Sigmoid colon (tissue), 7 donors: ENCODE results near the gene ZNF512B. TPM values are rescaled to one million over a fixed set of nuclear protein-coding genes. Genes with fewer than 3 reads are reported as not detected.

Experiments used
- DNase-seq: peaks from one replicate; pipeline ENCODE4 v3.0.0-alpha.2; 2019
- H3K27ac ChIP-seq, 4 donors: fragments of 200-600 bp; sonication (generic); one replicate each; pipeline ENCODE4 v1.5.1; 2016 to 2019; ENCODE audit warnings: mild to moderate bottlenecking in 1 of 4
- H3K27me3 ChIP-seq, 3 donors: fragments of 200-600 bp; sonication (generic); one replicate each; pipeline ENCODE4 v1.5.1; 2019; ENCODE audit warnings: mild to moderate bottlenecking in 1 of 3
- H3K36me3 ChIP-seq, 4 donors: fragments of 200-600 bp; sonication (generic); one replicate each; pipeline ENCODE4 v1.5.1; 2016 to 2019
- H3K4me1 ChIP-seq, 4 donors: fragments of 200-600 bp; sonication (generic); one replicate each; pipeline ENCODE4 v1.5.1; 2017 to 2019
- H3K4me3 ChIP-seq, 4 donors: fragments of 200-600 bp; sonication (generic); one replicate each; pipeline ENCODE4 v1.5.1; 2017 to 2019; ENCODE audit warnings: mild to moderate bottlenecking in 2 of 4, moderate library complexity in 1 of 4
- H3K9me3 ChIP-seq, 4 donors: fragments of 200-600 bp in 3 of 4; sonication (generic) in 3 of 4; one replicate each; pipeline versions ENCODE4 v1.5.1 to v1.6.1; 2013 to 2019
- EP300 ChIP-seq, 4 donors: sonication (generic); formaldehyde crosslinking; IDR thresholded peaks; one replicate each; pipeline ENCODE4 v1.6.1; 2017; ENCODE audit warnings: antibody characterized with exemption in 4 of 4
- POLR2A ChIP-seq, 2 donors: fragments of 450-650 bp; IDR thresholded peaks; one replicate each; pipeline ENCODE4 v1.6.1; 2016; ENCODE audit warnings: antibody characterized with exemption in 2 of 2, mild to moderate bottlenecking in 2 of 2, moderate library complexity in 2 of 2
- POLR2AphosphoS5 ChIP-seq, 4 donors: sonication (generic); formaldehyde crosslinking; IDR thresholded peaks; one replicate each; pipeline ENCODE4 v1.6.1; 2017; ENCODE audit warnings: antibody characterized with exemption in 4 of 4
- WGBS, 2 donors: extraction: QIAGEN DNeasy Blood & Tissue Kit; methylation state at CpG; one replicate each; pipeline ENCODE4 v1.1.7; 2013; 5-methylcytosine and 5-hydroxymethylcytosine counted together
- intact Hi-C: fragments of 100-400 bp; cut with DNase I; formaldehyde crosslinking; loops from one replicate; pipeline ENCODE4 v1.15.1; 2023
- polyA plus RNA-seq, 3 donors: library from polyadenylated mRNA; stranded (reverse); fragments of 200-250 nt; gene quantifications; one replicate each; pipeline ENCODE4 v1.2.3, GENCODE V29; 2013
- total RNA-seq, 4 donors: library from RNA; depleted of rRNA; stranded (reverse); fragments of >200 nt; gene quantifications; one replicate each; pipeline ENCODE4 v1.1.0, GENCODE V29; 2016
- TF ChIP-seq, protein P1 (sequence below), 4 experiments: fragments of 450-650 bp in 3 of 4; fragments of 200-600 bp in 1 of 4; IDR thresholded peaks; one replicate each; pipeline ENCODE4 v1.5.1; 2016 to 2019; ENCODE audit warnings: antibody characterized with exemption in 4 of 4, mild to moderate bottlenecking in 3 of 4, moderate library complexity in 2 of 4
- donor health status: healthy with polysubstance abuse.
- donor health status: Bipolar disorder and iron deficiency.
- donor health status: healthy.

The ZNF512B gene
- total and polyA plus RNA-seq, 7 donors = 0.23 to 10.8 (median 5.5) TPM

DNA sequence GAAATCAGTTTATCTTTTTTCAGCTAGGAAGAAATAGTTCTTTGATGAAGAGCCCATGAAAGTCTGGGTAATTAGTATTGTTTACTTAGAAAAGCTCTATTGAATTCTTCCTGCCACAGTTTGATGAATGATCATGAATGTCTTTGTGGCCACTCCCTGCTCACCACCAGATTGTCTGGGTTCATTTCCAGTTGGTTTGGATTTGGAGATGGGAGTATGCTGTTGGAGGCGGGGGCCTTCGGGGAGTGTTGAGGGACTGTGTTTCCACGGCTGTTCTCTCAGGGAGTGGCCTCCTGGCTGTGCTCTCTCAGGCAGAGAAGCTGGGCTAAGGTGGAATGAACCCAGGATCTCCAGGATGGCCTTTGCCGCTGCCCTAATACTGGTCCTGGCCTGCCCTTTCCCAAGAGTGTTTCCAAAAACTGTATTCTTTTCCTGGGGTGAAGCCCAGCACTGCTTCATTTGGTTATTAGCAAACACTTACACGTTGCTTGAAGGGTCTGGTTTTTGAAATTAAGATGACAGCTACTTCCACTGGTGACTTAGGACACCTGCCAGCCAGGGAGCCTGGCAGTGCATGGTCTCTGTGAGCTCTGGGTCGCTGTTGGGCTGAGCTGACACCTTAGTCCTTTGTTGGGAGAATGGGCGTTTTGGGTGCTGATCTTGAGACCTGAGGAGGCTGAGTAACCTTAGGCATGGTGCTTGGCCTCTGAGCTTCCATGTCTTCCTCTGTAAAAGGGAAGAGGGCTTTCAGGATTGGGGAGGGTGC is 34.4 kb upstream of the ZNF512B start:
- Histone ChIP-seq H3K36me3 (peaks cover 10 to 96% (median 58%) of the 10 kb centered on the region in 4 donors), H3K4me1 (no peaks in the 10 kb centered on the region), H3K9me3 (no peaks in the 10 kb centered on the region), H3K27me3 (no peaks in the 10 kb centered on the region), H3K4me3 (no peak overlapping the region), H3K27ac (no peak overlapping the region)
- no peak for DNase-seq
- no peak for TF ChIP-seq EP300 (IDR thresholded peaks at IDR 0.05)
- TF ChIP-seq, protein P1, sequence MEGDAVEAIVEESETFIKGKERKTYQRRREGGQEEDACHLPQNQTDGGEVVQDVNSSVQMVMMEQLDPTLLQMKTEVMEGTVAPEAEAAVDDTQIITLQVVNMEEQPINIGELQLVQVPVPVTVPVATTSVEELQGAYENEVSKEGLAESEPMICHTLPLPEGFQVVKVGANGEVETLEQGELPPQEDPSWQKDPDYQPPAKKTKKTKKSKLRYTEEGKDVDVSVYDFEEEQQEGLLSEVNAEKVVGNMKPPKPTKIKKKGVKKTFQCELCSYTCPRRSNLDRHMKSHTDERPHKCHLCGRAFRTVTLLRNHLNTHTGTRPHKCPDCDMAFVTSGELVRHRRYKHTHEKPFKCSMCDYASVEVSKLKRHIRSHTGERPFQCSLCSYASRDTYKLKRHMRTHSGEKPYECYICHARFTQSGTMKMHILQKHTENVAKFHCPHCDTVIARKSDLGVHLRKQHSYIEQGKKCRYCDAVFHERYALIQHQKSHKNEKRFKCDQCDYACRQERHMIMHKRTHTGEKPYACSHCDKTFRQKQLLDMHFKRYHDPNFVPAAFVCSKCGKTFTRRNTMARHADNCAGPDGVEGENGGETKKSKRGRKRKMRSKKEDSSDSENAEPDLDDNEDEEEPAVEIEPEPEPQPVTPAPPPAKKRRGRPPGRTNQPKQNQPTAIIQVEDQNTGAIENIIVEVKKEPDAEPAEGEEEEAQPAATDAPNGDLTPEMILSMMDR (IDR thresholded peaks at IDR 0.05) = no peak
- TF ChIP-seq POLR2A (IDR thresholded peaks at IDR 0.05) = no peak
- WGBS, 2 donors = 62 to 77% methylated on average over 7 of the region's 7 CpGs
- intact Hi-C loops = no loop called here

- Histone ChIP-seq H3K27ac (no peak overlapping the region), H3K27me3 (no peaks in the 10 kb centered on the region), H3K9me3 (no peaks in the 10 kb centered on the region), H3K36me3 (peaks cover 28 to 98% (median 62%) of the 10 kb centered on the region in 4 donors), H3K4me3 (no peak overlapping the region), H3K4me1 (no peaks in the 10 kb centered on the region)
- 33 to 68% methylated on average over 11 of the region's 11 CpGs for WGBS, 2 donors
- TF ChIP-seq POLR2AphosphoS5 (IDR thresholded peaks at IDR 0.05) (no peak), POLR2A (IDR thresholded peaks at IDR 0.05) (no peak), EP300 (IDR thresholded peaks at IDR 0.05) (no peak)
- TF ChIP-seq, protein P1 (IDR thresholded peaks at IDR 0.05) = no peak
- no peak for DNase-seq
- intact Hi-C loops = no loop called here
Observed at GRCh38 chr20:64001607-64002011, 31.9 kb upstream of the ZNF512B start.

- no peak for DNase-seq
- no peak for TF ChIP-seq POLR2AphosphoS5 (IDR thresholded peaks at IDR 0.05)
- no peak for TF ChIP-seq EP300 (IDR thresholded peaks at IDR 0.05)
- no peak for TF ChIP-seq POLR2A (IDR thresholded peaks at IDR 0.05)
- TF ChIP-seq, protein P1 (IDR thresholded peaks at IDR 0.05) = no peak
- Histone ChIP-seq H3K36me3 (peaks cover 35 to 100% (median 68%) of the 10 kb centered on the region in 4 donors), H3K9me3 (no peaks in the 10 kb centered on the region), H3K27ac (no peak overlapping the region), H3K27me3 (no peaks in the 10 kb centered on the region), H3K4me3 (no peak overlapping the region), H3K4me1 (no peaks in the 10 kb centered on the region)
- 94 to 97% methylated on average over 12 of the region's 12 CpGs for WGBS, 2 donors
- intact Hi-C loops = no loop called here
Observed at GRCh38 chr20:64000906-64001305, 31.2 kb upstream of the ZNF512B start.

DNA sequence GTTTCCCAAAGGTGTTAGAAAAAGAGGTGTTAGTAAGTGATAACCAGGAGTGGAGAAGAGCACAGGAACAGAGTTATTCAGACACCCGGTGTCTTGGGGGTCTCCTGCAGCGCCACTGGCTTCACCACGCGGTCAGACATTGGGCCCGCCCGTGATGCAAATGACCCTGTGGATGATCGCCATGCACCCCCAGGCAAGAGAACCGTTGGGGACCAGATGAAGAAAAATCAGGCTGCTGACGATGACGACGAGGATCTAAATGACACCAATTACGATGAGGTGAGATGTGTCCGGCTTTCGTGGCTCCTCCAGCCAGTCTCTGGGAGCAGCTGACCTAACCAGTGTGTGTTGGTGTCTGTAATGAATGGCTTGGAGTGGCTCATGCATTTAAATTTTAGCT is 13.2 kb upstream of the ZNF512B start:
- intact Hi-C loops = no loop called here
- Histone ChIP-seq H3K9me3 (no peaks in the 10 kb centered on the region), H3K4me3 (no peak overlapping the region), H3K27ac (no peak overlapping the region), H3K36me3 (peaks cover 17 to 44% (median 26%) of the 10 kb centered on the region in 4 donors), H3K27me3 (peaks cover 0 to 8% (median 7%) of the 10 kb centered on the region in 3 donors), H3K4me1 (peaks cover 0 to 45% (median 42%) of the 10 kb centered on the region in 4 donors)
- TF ChIP-seq POLR2A (IDR thresholded peaks at IDR 0.05) (no peak), POLR2AphosphoS5 (IDR thresholded peaks at IDR 0.05) (no peak), EP300 (IDR thresholded peaks at IDR 0.05) (no peak)
- TF ChIP-seq, protein P1 (IDR thresholded peaks at IDR 0.05) = no peak
- WGBS, 2 donors = 91 to 94% methylated on average over 14 of the region's 14 CpGs
- DNase-seq = no peak
